ENCODE data around the gene RAP1GAP2. TPM values are rescaled to one million over a fixed set of nuclear protein-coding genes. Genes with fewer than 3 reads are reported as not detected.
A peak's percentile ranks its signal among the peaks of the same experiment; 100 is the strongest.

Gene RAP1GAP2
- total RNA-seq, 1 experiment from 2014 or later = 72.8 TPM

DNA sequence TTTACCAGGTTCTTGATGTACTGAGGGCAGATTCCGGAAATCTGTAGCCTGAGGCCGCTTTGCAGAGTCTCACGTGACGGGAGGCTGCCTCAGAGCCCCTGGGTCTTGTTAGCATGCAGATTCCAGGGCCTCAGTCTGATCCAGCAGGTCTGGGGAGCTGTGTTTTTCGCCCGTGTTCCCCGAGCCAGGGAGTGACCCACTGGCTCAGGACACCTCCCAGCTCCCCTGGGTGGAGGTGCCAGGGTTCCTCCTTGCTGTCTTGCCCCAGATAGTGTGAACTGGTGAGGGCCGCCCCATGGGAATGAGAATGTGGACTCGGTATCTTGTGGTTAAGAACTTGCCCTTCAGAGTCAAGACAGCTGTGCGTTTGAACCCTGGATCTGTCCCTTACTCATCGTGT lies 168.6 kb downstream of the RAP1GAP2 start:
- POLR2A ChIA-PET = no interaction called here
- ATAC-seq (no peak), DNase-seq (ENCODE audit: low spot score) (no peak)
- H3K4me1 Mint-ChIP-seq = peaks cover 7% of the 10 kb centered on the region
- H3K27ac Mint-ChIP-seq = peak overlapping the region; percentile 77; the same call in 1 of the 2 replicates
- H3K9me3 Mint-ChIP-seq = no peaks in the 10 kb centered on the region
- no peak overlapping the region for H3K4me3 Mint-ChIP-seq
- CTCF ChIA-PET = no interaction called here
- H3K27me3 Mint-ChIP-seq (ENCODE audit: low read depth) = no peaks in the 10 kb centered on the region
- peaks cover 32% of the 10 kb centered on the region for H3K36me3 Mint-ChIP-seq
- TF ChIP-seq ESRRA (CRISPR knock-in tag; IDR thresholded peaks at IDR 0.05; ENCODE audit: borderline replicate concordance) (no peak), PRRX2 (CRISPR knock-in tag; IDR thresholded peaks at IDR 0.05) (no peak), ZNF396 (CRISPR knock-in tag; IDR thresholded peaks at IDR 0.05; ENCODE audit: borderline replicate concordance) (no peak), MXD4 (CRISPR knock-in tag; IDR thresholded peaks at IDR 0.05; ENCODE audit: borderline replicate concordance) (no peak), NFYB (CRISPR knock-in tag; conservative IDR thresholded peaks at IDR 0.05; ENCODE audit: low read depth) (no peak), SMAD3 (CRISPR knock-in tag; IDR thresholded peaks at IDR 0.05; ENCODE audit: borderline replicate concordance) (no peak), NR1H2 (CRISPR knock-in tag; IDR thresholded peaks at IDR 0.05) (no peak)
- TF ChIP-seq, protein P1, sequence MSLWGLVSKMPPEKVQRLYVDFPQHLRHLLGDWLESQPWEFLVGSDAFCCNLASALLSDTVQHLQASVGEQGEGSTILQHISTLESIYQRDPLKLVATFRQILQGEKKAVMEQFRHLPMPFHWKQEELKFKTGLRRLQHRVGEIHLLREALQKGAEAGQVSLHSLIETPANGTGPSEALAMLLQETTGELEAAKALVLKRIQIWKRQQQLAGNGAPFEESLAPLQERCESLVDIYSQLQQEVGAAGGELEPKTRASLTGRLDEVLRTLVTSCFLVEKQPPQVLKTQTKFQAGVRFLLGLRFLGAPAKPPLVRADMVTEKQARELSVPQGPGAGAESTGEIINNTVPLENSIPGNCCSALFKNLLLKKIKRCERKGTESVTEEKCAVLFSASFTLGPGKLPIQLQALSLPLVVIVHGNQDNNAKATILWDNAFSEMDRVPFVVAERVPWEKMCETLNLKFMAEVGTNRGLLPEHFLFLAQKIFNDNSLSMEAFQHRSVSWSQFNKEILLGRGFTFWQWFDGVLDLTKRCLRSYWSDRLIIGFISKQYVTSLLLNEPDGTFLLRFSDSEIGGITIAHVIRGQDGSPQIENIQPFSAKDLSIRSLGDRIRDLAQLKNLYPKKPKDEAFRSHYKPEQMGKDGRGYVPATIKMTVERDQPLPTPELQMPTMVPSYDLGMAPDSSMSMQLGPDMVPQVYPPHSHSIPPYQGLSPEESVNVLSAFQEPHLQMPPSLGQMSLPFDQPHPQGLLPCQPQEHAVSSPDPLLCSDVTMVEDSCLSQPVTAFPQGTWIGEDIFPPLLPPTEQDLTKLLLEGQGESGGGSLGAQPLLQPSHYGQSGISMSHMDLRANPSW (CRISPR knock-in tag; conservative IDR thresholded peaks at IDR 0.05; ENCODE audit: low read depth) = no peak

DNA sequence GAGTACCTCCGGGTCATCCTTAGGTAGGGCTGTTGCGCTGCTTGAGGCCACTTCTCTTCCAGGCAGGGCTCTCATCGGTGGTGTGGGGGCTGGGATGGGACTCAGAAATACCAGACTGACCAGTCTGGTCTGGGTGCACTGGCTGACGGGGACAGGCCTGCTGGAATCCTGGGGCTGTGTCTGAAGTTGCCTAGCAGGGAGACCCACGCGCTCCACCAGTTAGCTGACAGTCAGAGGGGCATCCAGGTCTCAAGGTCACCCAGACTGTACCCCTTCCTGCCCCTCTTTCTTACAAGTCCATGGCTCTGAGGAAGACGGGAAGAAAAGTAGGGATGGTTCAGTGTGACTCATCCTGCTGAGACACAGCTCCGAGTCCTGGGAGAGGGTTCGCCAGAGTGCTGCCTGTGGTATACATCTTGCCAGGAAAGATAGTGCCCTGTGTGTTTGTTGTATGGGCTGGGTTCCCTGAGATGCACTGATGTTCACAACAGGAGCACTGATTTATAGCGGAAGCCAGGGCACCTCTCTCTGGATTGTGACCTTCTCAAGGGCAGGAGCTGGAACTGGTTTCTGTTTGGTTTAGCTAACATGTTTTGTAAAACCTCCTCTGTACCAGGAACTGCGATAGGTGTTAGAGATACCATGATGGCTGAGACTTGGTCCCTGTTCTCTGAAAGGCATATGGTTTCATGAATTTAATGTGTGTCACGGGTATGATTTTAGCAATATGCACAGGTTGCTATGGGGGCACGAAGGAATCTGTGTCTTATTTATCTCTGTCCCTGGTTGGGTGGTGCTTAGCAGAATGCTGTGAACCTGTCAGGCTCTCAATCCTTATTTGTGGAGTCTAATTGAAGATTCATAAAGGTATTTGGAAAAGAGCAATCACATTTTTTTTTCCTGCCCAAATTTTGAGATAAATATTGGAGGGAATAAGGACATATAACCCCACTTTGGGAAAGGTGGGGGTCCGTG lies 169.7 kb downstream of the RAP1GAP2 start:
- Mint-ChIP-seq H3K27me3 (ENCODE audit: low read depth) (no peaks in the 10 kb centered on the region), H3K27ac (peak overlapping the region; percentile 77), H3K4me3 (no peak overlapping the region), H3K36me3 (peaks cover 32% of the 10 kb centered on the region), H3K9me3 (no peaks in the 10 kb centered on the region), H3K4me1 (no peaks in the 10 kb centered on the region)
- DNase-seq (ENCODE audit: low spot score) (no peak), ATAC-seq (no peak)
- POLR2A ChIA-PET = no interaction called here
- CTCF ChIA-PET = no interaction called here
- TF ChIP-seq NFYB (CRISPR knock-in tag; conservative IDR thresholded peaks at IDR 0.05; ENCODE audit: low read depth) (no peak), SP1 (CRISPR knock-in tag; conservative IDR thresholded peaks at IDR 0.05) (no peak), HMGA2 (CRISPR knock-in tag; IDR thresholded peaks at IDR 0.05) (no peak), SMAD3 (CRISPR knock-in tag; IDR thresholded peaks at IDR 0.05; ENCODE audit: borderline replicate concordance) (no peak), GTF2I (CRISPR knock-in tag; conservative IDR thresholded peaks at IDR 0.05) (no peak), ZNF121 (CRISPR knock-in tag; IDR thresholded peaks at IDR 0.05) (no peak), ZNF219 (CRISPR knock-in tag; IDR thresholded peaks at IDR 0.05; ENCODE audit: borderline replicate concordance) (no peak), CREB1 (CRISPR knock-in tag; IDR thresholded peaks at IDR 0.05) (no peak), TCF7 (CRISPR knock-in tag; IDR thresholded peaks at IDR 0.05; ENCODE audit: low read depth) (no peak), PRDM15 (CRISPR knock-in tag; IDR thresholded peaks at IDR 0.05) (no peak), JAZF1 (CRISPR knock-in tag; IDR thresholded peaks at IDR 0.05) (no peak), ZNF416 (CRISPR knock-in tag; IDR thresholded peaks at IDR 0.05) (no peak)
- TF ChIP-seq, protein P2, sequence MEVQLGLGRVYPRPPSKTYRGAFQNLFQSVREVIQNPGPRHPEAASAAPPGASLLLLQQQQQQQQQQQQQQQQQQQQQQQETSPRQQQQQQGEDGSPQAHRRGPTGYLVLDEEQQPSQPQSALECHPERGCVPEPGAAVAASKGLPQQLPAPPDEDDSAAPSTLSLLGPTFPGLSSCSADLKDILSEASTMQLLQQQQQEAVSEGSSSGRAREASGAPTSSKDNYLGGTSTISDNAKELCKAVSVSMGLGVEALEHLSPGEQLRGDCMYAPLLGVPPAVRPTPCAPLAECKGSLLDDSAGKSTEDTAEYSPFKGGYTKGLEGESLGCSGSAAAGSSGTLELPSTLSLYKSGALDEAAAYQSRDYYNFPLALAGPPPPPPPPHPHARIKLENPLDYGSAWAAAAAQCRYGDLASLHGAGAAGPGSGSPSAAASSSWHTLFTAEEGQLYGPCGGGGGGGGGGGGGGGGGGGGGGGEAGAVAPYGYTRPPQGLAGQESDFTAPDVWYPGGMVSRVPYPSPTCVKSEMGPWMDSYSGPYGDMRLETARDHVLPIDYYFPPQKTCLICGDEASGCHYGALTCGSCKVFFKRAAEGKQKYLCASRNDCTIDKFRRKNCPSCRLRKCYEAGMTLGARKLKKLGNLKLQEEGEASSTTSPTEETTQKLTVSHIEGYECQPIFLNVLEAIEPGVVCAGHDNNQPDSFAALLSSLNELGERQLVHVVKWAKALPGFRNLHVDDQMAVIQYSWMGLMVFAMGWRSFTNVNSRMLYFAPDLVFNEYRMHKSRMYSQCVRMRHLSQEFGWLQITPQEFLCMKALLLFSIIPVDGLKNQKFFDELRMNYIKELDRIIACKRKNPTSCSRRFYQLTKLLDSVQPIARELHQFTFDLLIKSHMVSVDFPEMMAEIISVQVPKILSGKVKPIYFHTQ (CRISPR knock-in tag; IDR thresholded peaks at IDR 0.05) = no peak
- TF ChIP-seq, protein P3, sequence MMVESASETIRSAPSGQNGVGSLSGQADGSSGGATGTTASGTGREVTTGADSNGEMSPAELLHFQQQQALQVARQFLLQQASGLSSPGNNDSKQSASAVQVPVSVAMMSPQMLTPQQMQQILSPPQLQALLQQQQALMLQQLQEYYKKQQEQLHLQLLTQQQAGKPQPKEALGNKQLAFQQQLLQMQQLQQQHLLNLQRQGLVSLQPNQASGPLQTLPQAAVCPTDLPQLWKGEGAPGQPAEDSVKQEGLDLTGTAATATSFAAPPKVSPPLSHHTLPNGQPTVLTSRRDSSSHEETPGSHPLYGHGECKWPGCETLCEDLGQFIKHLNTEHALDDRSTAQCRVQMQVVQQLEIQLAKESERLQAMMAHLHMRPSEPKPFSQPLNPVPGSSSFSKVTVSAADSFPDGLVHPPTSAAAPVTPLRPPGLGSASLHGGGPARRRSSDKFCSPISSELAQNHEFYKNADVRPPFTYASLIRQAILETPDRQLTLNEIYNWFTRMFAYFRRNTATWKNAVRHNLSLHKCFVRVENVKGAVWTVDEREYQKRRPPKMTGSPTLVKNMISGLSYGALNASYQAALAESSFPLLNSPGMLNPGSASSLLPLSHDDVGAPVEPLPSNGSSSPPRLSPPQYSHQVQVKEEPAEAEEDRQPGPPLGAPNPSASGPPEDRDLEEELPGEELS (CRISPR knock-in tag; IDR thresholded peaks at IDR 0.05) = no peak
- TF ChIP-seq, protein P4, sequence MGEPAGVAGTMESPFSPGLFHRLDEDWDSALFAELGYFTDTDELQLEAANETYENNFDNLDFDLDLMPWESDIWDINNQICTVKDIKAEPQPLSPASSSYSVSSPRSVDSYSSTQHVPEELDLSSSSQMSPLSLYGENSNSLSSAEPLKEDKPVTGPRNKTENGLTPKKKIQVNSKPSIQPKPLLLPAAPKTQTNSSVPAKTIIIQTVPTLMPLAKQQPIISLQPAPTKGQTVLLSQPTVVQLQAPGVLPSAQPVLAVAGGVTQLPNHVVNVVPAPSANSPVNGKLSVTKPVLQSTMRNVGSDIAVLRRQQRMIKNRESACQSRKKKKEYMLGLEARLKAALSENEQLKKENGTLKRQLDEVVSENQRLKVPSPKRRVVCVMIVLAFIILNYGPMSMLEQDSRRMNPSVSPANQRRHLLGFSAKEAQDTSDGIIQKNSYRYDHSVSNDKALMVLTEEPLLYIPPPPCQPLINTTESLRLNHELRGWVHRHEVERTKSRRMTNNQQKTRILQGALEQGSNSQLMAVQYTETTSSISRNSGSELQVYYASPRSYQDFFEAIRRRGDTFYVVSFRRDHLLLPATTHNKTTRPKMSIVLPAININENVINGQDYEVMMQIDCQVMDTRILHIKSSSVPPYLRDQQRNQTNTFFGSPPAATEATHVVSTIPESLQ (CRISPR knock-in tag; IDR thresholded peaks at IDR 0.05) = no peak
